ENCODE results near the gene DIAPH3. TPM values are rescaled to one million over a fixed set of nuclear protein-coding genes. Genes with fewer than 3 reads are reported as not detected.

DIAPH3 gene
- total RNA-seq, 2 donors from 2014 or later: 0.35 to 1.1 TPM

GRCh38 chr13:60028021-60028420 lies 135.7 kb downstream of the DIAPH3 start:
- no peaks in the 10 kb centered on the region for H3K27me3 ChIP-seq
- no peaks in the 10 kb centered on the region for H3K36me3 ChIP-seq
- H3K27ac ChIP-seq: no peak overlapping the region
- H3K4me3 ChIP-seq: no peak overlapping the region
- no peaks in the 10 kb centered on the region for H3K9me3 ChIP-seq
- no peak for DNase-seq (ENCODE audit: low spot score)
- H3K4me1 ChIP-seq: no peaks in the 10 kb centered on the region
- no peak for TF ChIP-seq CTCF (IDR thresholded peaks at IDR 0.05)

- no peak for TF ChIP-seq CTCF (IDR thresholded peaks at IDR 0.05)
- no peak for DNase-seq (ENCODE audit: low spot score)
- Histone ChIP-seq H3K4me1 (no peaks in the 10 kb centered on the region), H3K27me3 (no peaks in the 10 kb centered on the region), H3K9me3 (no peaks in the 10 kb centered on the region), H3K4me3 (no peak overlapping the region), H3K36me3 (no peaks in the 10 kb centered on the region), H3K27ac (no peak overlapping the region)
These were observed 137.4 kb downstream of the DIAPH3 start for GRCh38 chr13:60026286-60026685.

- DNase-seq (ENCODE audit: low spot score): no peak
- TF ChIP-seq CTCF (IDR thresholded peaks at IDR 0.05): no peak
- Histone ChIP-seq H3K27ac (no peak overlapping the region), H3K4me1 (no peaks in the 10 kb centered on the region), H3K9me3 (no peaks in the 10 kb centered on the region), H3K4me3 (no peak overlapping the region), H3K36me3 (no peaks in the 10 kb centered on the region), H3K27me3 (no peaks in the 10 kb centered on the region)
These were observed 143.4 kb downstream of the DIAPH3 start for GRCh38 chr13:60020288-60020687.

GRCh38 chr13:60019119-60019993 lies 144.4 kb downstream of the DIAPH3 start:
- Histone ChIP-seq H3K27me3 (no peaks in the 10 kb centered on the region), H3K4me3 (no peak overlapping the region), H3K36me3 (no peaks in the 10 kb centered on the region), H3K4me1 (no peaks in the 10 kb centered on the region), H3K9me3 (no peaks in the 10 kb centered on the region), H3K27ac (no peak overlapping the region)
- no peak for DNase-seq (ENCODE audit: low spot score)
- TF ChIP-seq CTCF (IDR thresholded peaks at IDR 0.05): no peak

- no peak overlapping the region for H3K27ac ChIP-seq
- no peak for DNase-seq (ENCODE audit: low spot score)
- H3K36me3 ChIP-seq: no peaks in the 10 kb centered on the region
- H3K27me3 ChIP-seq: no peaks in the 10 kb centered on the region
- H3K4me3 ChIP-seq: no peak overlapping the region
- no peaks in the 10 kb centered on the region for H3K4me1 ChIP-seq
- no peaks in the 10 kb centered on the region for H3K9me3 ChIP-seq
- TF ChIP-seq CTCF (IDR thresholded peaks at IDR 0.05): no peak
These were observed 145.2 kb downstream of the DIAPH3 start for GRCh38 chr13:60018536-60018935.

GRCh38 chr13:60016229-60016628 lies 147.5 kb downstream of the DIAPH3 start:
- no peaks in the 10 kb centered on the region for H3K9me3 ChIP-seq
- H3K4me1 ChIP-seq: no peaks in the 10 kb centered on the region
- no peak for DNase-seq (ENCODE audit: low spot score)
- no peak overlapping the region for H3K4me3 ChIP-seq
- no peak for TF ChIP-seq CTCF (IDR thresholded peaks at IDR 0.05)
- H3K27ac ChIP-seq: no peak overlapping the region
- H3K27me3 ChIP-seq: no peaks in the 10 kb centered on the region
- H3K36me3 ChIP-seq: no peaks in the 10 kb centered on the region

All from right atrium auricular region (tissue), 2 donors.